Measurements from ENCODE around the gene KMO. TPM values are rescaled to one million over a fixed set of nuclear protein-coding genes. Genes with fewer than 3 reads are reported as not detected.
A peak's percentile ranks its signal among the peaks of the same experiment; 100 is the strongest.

Gene KMO
- total RNA-seq, 1 donor from 2014 or later, result 0.17 TPM

GRCh38 chr1:241600496-241600901 lies 68.3 kb downstream of the KMO start:
- H3K27me3 ChIP-seq (ENCODE audit: control insufficient read depth, insufficient read depth, low read length), result no peaks in the 10 kb centered on the region
- H3K4me3 ChIP-seq (ENCODE audit: low read depth, low read length), result no peak overlapping the region
- no peak for TF ChIP-seq CTCF (IDR thresholded peaks at IDR 0.05; ENCODE audit: insufficient read depth, low read length, poor library complexity, severe bottlenecking)
- no peak for DNase-seq (ENCODE audit: low read depth)
- peaks cover 2% of the 10 kb centered on the region for H3K36me3 ChIP-seq (ENCODE audit: control insufficient read depth, insufficient read depth, low read length)

GRCh38 chr1:241603731-241604245 lies 71.6 kb downstream of the KMO start:
- TF ChIP-seq CTCF (IDR thresholded peaks at IDR 0.05; ENCODE audit: insufficient read depth, low read length, poor library complexity, severe bottlenecking), result no peak
- Histone ChIP-seq H3K4me3 (ENCODE audit: low read depth, low read length) (no peak overlapping the region), H3K36me3 (ENCODE audit: control insufficient read depth, insufficient read depth, low read length) (peaks cover 2% of the 10 kb centered on the region), H3K27me3 (ENCODE audit: control insufficient read depth, insufficient read depth, low read length) (no peaks in the 10 kb centered on the region)
- DNase-seq (ENCODE audit: low read depth), result no peak

GRCh38 chr1:241605146-241605805 lies 73.1 kb downstream of the KMO start:
- Histone ChIP-seq H3K4me3 (ENCODE audit: low read depth, low read length) (no peak overlapping the region), H3K36me3 (ENCODE audit: control insufficient read depth, insufficient read depth, low read length) (peaks cover 2% of the 10 kb centered on the region), H3K27me3 (ENCODE audit: control insufficient read depth, insufficient read depth, low read length) (no peaks in the 10 kb centered on the region)
- DNase-seq (ENCODE audit: low read depth), result no peak
- peak; percentile 23 for TF ChIP-seq CTCF (IDR thresholded peaks at IDR 0.05; ENCODE audit: insufficient read depth, low read length, poor library complexity, severe bottlenecking)

GRCh38 chr1:241606544-241606943 lies 74.4 kb downstream of the KMO start:
- no peak for TF ChIP-seq CTCF (IDR thresholded peaks at IDR 0.05; ENCODE audit: insufficient read depth, low read length, poor library complexity, severe bottlenecking)

GRCh38 chr1:241607497-241607896 lies 75.3 kb downstream of the KMO start:
- no peak for TF ChIP-seq CTCF (IDR thresholded peaks at IDR 0.05; ENCODE audit: insufficient read depth, low read length, poor library complexity, severe bottlenecking)
- H3K27me3 ChIP-seq (ENCODE audit: control insufficient read depth, insufficient read depth, low read length), result no peaks in the 10 kb centered on the region
- no peaks in the 10 kb centered on the region for H3K36me3 ChIP-seq (ENCODE audit: control insufficient read depth, insufficient read depth, low read length)
- H3K4me3 ChIP-seq (ENCODE audit: low read depth, low read length), result no peak overlapping the region
- no peak for DNase-seq (ENCODE audit: low read depth)

More at GRCh38 chr1:241606544-241606943, 74.4 kb downstream of the KMO start:
- no peak for DNase-seq (ENCODE audit: low read depth)
- peaks cover 2% of the 10 kb centered on the region for H3K36me3 ChIP-seq (ENCODE audit: control insufficient read depth, insufficient read depth, low read length)
- H3K4me3 ChIP-seq (ENCODE audit: low read depth, low read length), result no peak overlapping the region
- no peaks in the 10 kb centered on the region for H3K27me3 ChIP-seq (ENCODE audit: control insufficient read depth, insufficient read depth, low read length)

All from kidney epithelial cell (primary cell).